HepG2 (cell line): ENCODE results near the gene CNTRL. TPM values are rescaled to one million over a fixed set of nuclear protein-coding genes. Genes with fewer than 3 reads are reported as not detected.

ENCODE experiments used
- ATAD3A ChIP-seq: sonication (generic); formaldehyde crosslinking; IDR thresholded peaks from 2 replicates; pipeline ENCODE4 v1.4.0; 2020; ENCODE audit warnings: missing genetic modification reagents
- CEBPG ChIP-seq: IDR thresholded peaks from 2 replicates; pipeline ENCODE4 v1.6.1; 2016
- CHD2 ChIP-seq: IDR thresholded peaks from 2 replicates; pipeline ENCODE4 v1.6.1; 2011; ENCODE audit warnings: low read depth, low read length, improper control_type of control experiment
- CREM ChIP-seq, 2 experiments: sonication (generic) in 1 of 2; formaldehyde crosslinking in 1 of 2; IDR thresholded peaks; 2 replicates each; pipeline versions ENCODE4 v1.4.0 to v1.6.1; 2016 to 2020; ENCODE audit warnings: antibody characterized with exemption in 1 of 2, mild to moderate bottlenecking in 1 of 2, missing genetic modification reagents in 1 of 2
- DRAP1 ChIP-seq: IDR thresholded peaks from 2 replicates; pipeline ENCODE4 v1.6.1; 2016; ENCODE audit warnings: missing genetic modification reagents, missing compliant biosample characterization
- GATAD2A ChIP-seq: IDR thresholded peaks from 2 replicates; pipeline ENCODE4 v1.6.1; 2016
- LCORL ChIP-seq, 2 experiments: fragments of 450-650 bp in 1 of 2; sonication (generic) in 1 of 2; formaldehyde crosslinking in 1 of 2; IDR thresholded peaks; 2 replicates each; pipeline versions ENCODE4 v1.5.0 to v1.6.1; 2017 to 2020; ENCODE audit warnings: antibody characterized with exemption in 1 of 2, missing genetic modification reagents in 1 of 2
- NCOR1 ChIP-seq: fragments of 200-600 bp; sonication (generic); IDR thresholded peaks from 2 replicates; pipeline ENCODE4 v1.7.0; 2017; ENCODE audit warnings: antibody characterized with exemption, low read length, borderline replicate concordance
- PHF8 ChIP-seq: sonication (generic); formaldehyde crosslinking; IDR thresholded peaks from 2 replicates; pipeline ENCODE4 v1.5.0; 2020; ENCODE audit warnings: missing genetic modification reagents
- PLRG1 ChIP-seq: fragments of 450-650 bp; conservative IDR thresholded peaks from 2 replicates; pipeline ENCODE4 v1.6.1; 2016
- POLR2AphosphoS5 ChIP-seq: IDR thresholded peaks from 2 replicates; pipeline ENCODE4 v1.6.1; 2012; ENCODE audit warnings: low read depth, low read length
- RBAK ChIP-seq: sonication (generic); formaldehyde crosslinking; IDR thresholded peaks from 2 replicates; pipeline ENCODE4 v1.5.1; 2020; ENCODE audit warnings: mild to moderate bottlenecking, missing genetic modification reagents
- RNF219 ChIP-seq: sonication (generic); formaldehyde crosslinking; IDR thresholded peaks from 2 replicates; pipeline ENCODE4 v1.5.0; 2020; ENCODE audit warnings: mild to moderate bottlenecking, missing genetic modification reagents
- RXRB ChIP-seq: IDR thresholded peaks from 2 replicates; pipeline ENCODE4 v1.6.1; 2016; ENCODE audit warnings: borderline replicate concordance, missing genetic modification reagents, missing compliant biosample characterization
- SIX1 ChIP-seq: sonication (generic); formaldehyde crosslinking; IDR thresholded peaks from 2 replicates; pipeline ENCODE4 v1.4.0; 2020; ENCODE audit warnings: missing genetic modification reagents, borderline replicate concordance
- SMAD3 ChIP-seq: sonication (generic); formaldehyde crosslinking; IDR thresholded peaks from 2 replicates; pipeline ENCODE4 v1.4.0; 2020; ENCODE audit warnings: missing genetic modification reagents
- SMC3 ChIP-seq: IDR thresholded peaks from 2 replicates; pipeline ENCODE4 v1.6.1; 2011; ENCODE audit warnings: low read length, improper control_type of control experiment
- SOX13 ChIP-seq, 3 experiments: fragments of 450-650 bp in 1 of 3; sonication (generic) in 1 of 3; formaldehyde crosslinking in 1 of 3; IDR thresholded peaks in 2 of 3; conservative IDR thresholded peaks in 1 of 3; 2 replicates each; pipeline versions ENCODE4 v1.5.0 to v1.6.1; 2016 to 2020; ENCODE audit warnings: antibody characterized with exemption in 1 of 3, mild to moderate bottlenecking in 1 of 3, missing compliant biosample characterization in 1 of 3, missing genetic modification reagents in 1 of 3, moderate library complexity in 1 of 3
- STAG1 ChIP-seq: sonication (generic); formaldehyde crosslinking; IDR thresholded peaks from 2 replicates; pipeline ENCODE4 v1.4.0; 2020; ENCODE audit warnings: missing genetic modification reagents
- TCF7 ChIP-seq: sonication (generic); IDR thresholded peaks from 2 replicates; pipeline ENCODE4 v1.6.1; 2016; ENCODE audit warnings: antibody characterized with exemption, low read depth
- TFDP2 ChIP-seq: sonication (generic); formaldehyde crosslinking; IDR thresholded peaks from 2 replicates; pipeline ENCODE4 v1.4.0; 2020; ENCODE audit warnings: missing genetic modification reagents
- ZFAT ChIP-seq: sonication (generic); formaldehyde crosslinking; conservative IDR thresholded peaks from 2 replicates; pipeline ENCODE4 v1.8.1; 2023; ENCODE audit warnings: missing genetic modification reagents, inconsistent platforms
- ZFY ChIP-seq: sonication (generic); formaldehyde crosslinking; IDR thresholded peaks from 2 replicates; pipeline ENCODE4 v1.4.0; 2020; ENCODE audit warnings: missing genetic modification reagents
- ZNF317 ChIP-seq: sonication (generic); formaldehyde crosslinking; IDR thresholded peaks from 2 replicates; pipeline ENCODE4 v1.5.0; 2020; ENCODE audit warnings: mild to moderate bottlenecking, missing genetic modification reagents
- ZNF777 ChIP-seq: sonication (generic); formaldehyde crosslinking; IDR thresholded peaks from 2 replicates; pipeline ENCODE4 v1.4.0; 2020; ENCODE audit warnings: missing genetic modification reagents
- polyA plus RNA-seq, 8 experiments: library from polyadenylated mRNA; depleted of rRNA in 3 of 8; stranded (reverse) in 7 of 8; unstranded in 1 of 8; fragments of >200 nt; fragmentation: Illumina TruSeq in 4 of 8; extraction: Trizol in 4 of 8; gene quantifications; 2 replicates each; pipeline versions ENCODE4 v1.2.1 to v1.2.3, GENCODE V29; 2011 to 2016; ENCODE audit warnings: low read depth in 4 of 8, missing spikeins in 1 of 8, mixed read lengths in 1 of 8; ENCODE audit not compliant: insufficient read depth in 1 of 8
- total RNA-seq, 5 experiments: library from RNA; depleted of rRNA; stranded (reverse); fragments of >200 nt; fragmentation: Illumina TruSeq; extraction: Trizol; gene quantifications; 2 replicates each; pipeline ENCODE4 v1.2.3, GENCODE V29; 2016; ENCODE audit warnings: low read depth in 1 of 5
- TF ChIP-seq, protein P1 (sequence below): IDR thresholded peaks from 2 replicates; pipeline ENCODE4 v1.6.1; 2016; ENCODE audit warnings: missing compliant biosample characterization, missing genetic modification reagents, borderline replicate concordance

Gene CNTRL
- total and polyA plus RNA-seq, 2 of the 13 experiments (the other 11 are each of a cell fraction or from before 2014, with no cell fraction given) = 7.5 to 11.8 TPM

DNA sequence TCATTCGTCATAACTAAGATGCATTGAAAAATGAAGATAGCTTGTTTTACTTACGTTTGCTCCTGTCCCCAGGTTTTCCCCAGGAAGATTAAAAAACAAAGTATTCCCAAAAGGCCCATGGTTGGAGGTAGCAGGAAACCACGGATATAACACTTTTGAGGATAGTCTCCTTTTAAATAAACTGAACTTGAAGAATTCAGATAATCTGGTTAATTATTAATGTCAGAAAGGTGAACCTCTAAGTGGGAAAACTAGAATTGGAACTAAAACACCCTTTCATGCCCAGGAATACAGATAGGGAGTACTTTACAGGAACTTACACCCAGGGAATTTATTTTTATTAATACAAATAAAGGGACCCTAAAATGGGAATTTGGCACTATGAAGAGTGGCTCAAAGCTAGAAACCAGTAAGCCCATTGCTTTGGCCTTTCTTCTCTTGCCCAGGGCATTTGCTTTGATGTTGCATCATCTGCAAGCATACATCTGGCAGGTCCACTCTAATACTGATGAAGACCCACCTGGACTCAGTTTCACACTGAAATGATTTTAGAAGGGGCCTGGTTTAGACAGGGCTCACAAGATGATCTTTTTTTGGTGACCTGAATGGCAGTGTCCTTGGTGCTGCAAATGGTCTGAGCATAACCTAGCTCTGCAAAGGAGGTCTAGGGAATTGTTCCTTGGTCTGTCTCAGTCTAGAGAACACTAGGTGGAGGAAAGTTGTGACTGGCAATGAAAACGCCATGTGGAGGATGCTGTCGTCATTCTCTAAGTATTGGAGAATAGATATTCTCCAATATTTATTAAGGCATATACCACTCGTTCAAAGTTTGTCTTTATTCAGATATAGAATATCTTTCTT is 24.4 kb upstream of the CNTRL start, which contains the start of gene C5 (continued):
- TF ChIP-seq RBAK (no peak), NCOR1 (peak; percentile 32; the same call in 1 of the 2 replicates), ZFY (CRISPR knock-in tag) (peak; percentile 6; the same call in 1 of the 2 replicates), GATAD2A (CRISPR knock-in tag) (peak; percentile 84), SMAD3 (CRISPR knock-in tag) (peak; percentile 60), RXRB (peak; percentile 72), STAG1 (no peak), CHD2 (no peak), ZFAT (no peak), ZNF317 (no peak), CEBPG (CRISPR knock-in tag) (peak; percentile 94), CREM (IDR thresholded peaks at IDR 0.05) (peak; percentile 49; the same call in 1 of the 2 replicates), CREM (CRISPR knock-in tag; IDR thresholded peaks at IDR 0.05) (no peak), PLRG1 (no peak), RNF219 (CRISPR knock-in tag) (0 out of 2 replicates have a peak, but pooled peaks have one; percentile 67), DRAP1 (CRISPR knock-in tag) (peak; percentile 93), TCF7 (peak; percentile 43), SMC3 (no peak), ATAD3A (no peak), LCORL (IDR thresholded peaks at IDR 0.05) (no peak), LCORL (CRISPR knock-in tag; IDR thresholded peaks at IDR 0.05) (0 out of 2 replicates have a peak, but pooled peaks have one; percentile 15), SIX1 (CRISPR knock-in tag) (peak; percentile 41; the same call in 1 of the 2 replicates), PHF8 (no peak), POLR2AphosphoS5 (peak; percentile 74), TFDP2 (0 out of 2 replicates have a peak, but pooled peaks have one; percentile 27), SOX13 (IDR thresholded peaks at IDR 0.05) (no peak), SOX13 (CRISPR knock-in tag; conservative IDR thresholded peaks at IDR 0.05 in 1 of 2, IDR thresholded peaks at IDR 0.05 in 1 of 2) (peak in 1 of 2 experiments; percentile 63; a peak in 2 of 4 replicates), ZNF777 (no peak)
- TF ChIP-seq, protein P1, sequence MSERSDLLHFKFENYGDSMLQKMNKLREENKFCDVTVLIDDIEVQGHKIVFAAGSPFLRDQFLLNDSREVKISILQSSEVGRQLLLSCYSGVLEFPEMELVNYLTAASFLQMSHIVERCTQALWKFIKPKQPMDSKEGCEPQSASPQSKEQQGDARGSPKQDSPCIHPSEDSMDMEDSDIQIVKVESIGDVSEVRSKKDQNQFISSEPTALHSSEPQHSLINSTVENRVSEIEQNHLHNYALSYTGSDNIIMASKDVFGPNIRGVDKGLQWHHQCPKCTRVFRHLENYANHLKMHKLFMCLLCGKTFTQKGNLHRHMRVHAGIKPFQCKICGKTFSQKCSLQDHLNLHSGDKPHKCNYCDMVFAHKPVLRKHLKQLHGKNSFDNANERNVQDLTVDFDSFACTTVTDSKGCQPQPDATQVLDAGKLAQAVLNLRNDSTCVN = 0 out of 2 replicates have a peak, but pooled peaks have one; percentile 31
